Measurements from ENCODE around the gene CTNNA3.

DNA sequence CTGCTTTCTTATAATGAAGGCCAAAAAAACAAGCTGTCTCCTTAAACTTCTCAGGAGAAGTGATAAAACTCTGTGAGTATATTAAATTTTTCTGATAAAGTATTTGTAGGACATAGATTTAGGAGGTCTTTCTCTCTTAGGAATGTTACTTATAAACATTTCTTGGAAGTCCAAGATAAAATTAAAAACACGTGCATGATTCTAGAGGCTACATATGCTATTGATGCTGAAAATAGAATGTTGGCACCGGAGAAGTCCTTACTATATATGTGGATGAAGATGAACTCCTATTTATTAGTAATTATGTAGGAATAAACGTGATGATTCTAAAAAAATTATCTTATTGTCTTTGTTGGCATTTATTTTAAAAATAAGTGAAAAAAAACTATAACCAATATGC, 1011.4 kb downstream of the CTNNA3 start:
- TF ChIP-seq, protein P1, sequence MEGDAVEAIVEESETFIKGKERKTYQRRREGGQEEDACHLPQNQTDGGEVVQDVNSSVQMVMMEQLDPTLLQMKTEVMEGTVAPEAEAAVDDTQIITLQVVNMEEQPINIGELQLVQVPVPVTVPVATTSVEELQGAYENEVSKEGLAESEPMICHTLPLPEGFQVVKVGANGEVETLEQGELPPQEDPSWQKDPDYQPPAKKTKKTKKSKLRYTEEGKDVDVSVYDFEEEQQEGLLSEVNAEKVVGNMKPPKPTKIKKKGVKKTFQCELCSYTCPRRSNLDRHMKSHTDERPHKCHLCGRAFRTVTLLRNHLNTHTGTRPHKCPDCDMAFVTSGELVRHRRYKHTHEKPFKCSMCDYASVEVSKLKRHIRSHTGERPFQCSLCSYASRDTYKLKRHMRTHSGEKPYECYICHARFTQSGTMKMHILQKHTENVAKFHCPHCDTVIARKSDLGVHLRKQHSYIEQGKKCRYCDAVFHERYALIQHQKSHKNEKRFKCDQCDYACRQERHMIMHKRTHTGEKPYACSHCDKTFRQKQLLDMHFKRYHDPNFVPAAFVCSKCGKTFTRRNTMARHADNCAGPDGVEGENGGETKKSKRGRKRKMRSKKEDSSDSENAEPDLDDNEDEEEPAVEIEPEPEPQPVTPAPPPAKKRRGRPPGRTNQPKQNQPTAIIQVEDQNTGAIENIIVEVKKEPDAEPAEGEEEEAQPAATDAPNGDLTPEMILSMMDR (IDR thresholded peaks at IDR 0.05), result no peak
- no peak for TF ChIP-seq POLR2A (IDR thresholded peaks at IDR 0.05)
